Adrenal gland (tissue), 12 donors: ENCODE results near the gene UCN. TPM values are rescaled to one million over a fixed set of nuclear protein-coding genes. Genes with fewer than 3 reads are reported as not detected.
"Not testable (repeated sequence)": the region's sequence is repeated elsewhere in the genome, so short reads cannot be mapped to it uniquely, and the experiment has no call there.

ENCODE experiments used
- DNase-seq, 7 donors: peaks; one replicate each; pipeline ENCODE4 v3.0.0-alpha.2; 2019 to 2020
- H3K27ac ChIP-seq, 5 donors: fragments of 200-600 bp; sonication (generic) in 4 of 5; 1 replicate in 3 of 5; 2 replicates in 2 of 5; pipeline versions ENCODE4 v1.5.1 to v1.8.0; 2016 to 2020; ENCODE audit warnings: mild to moderate bottlenecking in 1 of 5
- H3K27me3 ChIP-seq: fragments of 200-600 bp; 2 replicates; pipeline ENCODE4 v1.8.0; 2021
- H3K36me3 ChIP-seq, 2 donors: fragments of 200-600 bp; replicated peaks in 1 of 2; 1 replicate in 1 of 2; 2 replicates in 1 of 2; pipeline versions ENCODE4 v1.5.1 to v1.8.0; 2018 to 2022
- H3K4me1 ChIP-seq, 2 donors: fragments of 200-600 bp; replicated peaks in 1 of 2; 1 replicate in 1 of 2; 2 replicates in 1 of 2; pipeline versions ENCODE4 v1.5.1 to v1.8.0; 2018 to 2021
- H3K4me3 ChIP-seq, 4 donors: fragments of 200-600 bp; sonication (generic) in 3 of 4; one replicate each; pipeline ENCODE4 v1.5.1; 2016 to 2018
- H3K9me3 ChIP-seq, 3 donors: fragments of 200-600 bp; sonication (generic) in 1 of 3; replicated peaks in 1 of 3; 1 replicate in 2 of 3; 2 replicates in 1 of 3; pipeline versions ENCODE4 v1.5.1 to v1.8.0; 2016 to 2021
- POLR2A ChIP-seq, 2 donors: fragments of 450-650 bp; IDR thresholded peaks; one replicate each; pipeline ENCODE4 v1.6.1; 2017; ENCODE audit warnings: antibody characterized with exemption in 2 of 2, mild to moderate bottlenecking in 2 of 2, moderate library complexity in 1 of 2
- WGBS, 4 donors: extraction: QIAGEN DNeasy Blood & Tissue Kit in 2 of 4; methylation state at CpG; one replicate each; pipeline versions ENCODE4 v1.1.5 to v1.1.7; 2013 to 2017; 5-methylcytosine and 5-hydroxymethylcytosine counted together
- intact Hi-C, 2 donors: fragments of 100-400 bp; cut with DNase I; formaldehyde crosslinking; loops; one replicate each; pipeline versions ENCODE4 v1.14.1 to v1.15.0; 2022 to 2023
- polyA plus RNA-seq, 3 donors: library from polyadenylated mRNA; stranded (reverse); fragments of 200-250 nt in 2 of 3; fragments of 350-450 nt in 1 of 3; fragmentation: Illumina TruSeq in 1 of 3; extraction: RNeasy Lipid Tissue Mini Kit (QIAGEN cat#74804) in 1 of 3; gene quantifications; one replicate each; pipeline ENCODE4 v1.2.3, GENCODE V29; 2013 to 2014
- total RNA-seq, 9 donors: library from RNA; depleted of rRNA in 4 of 9; stranded (reverse); fragments of >200 nt in 4 of 9; fragments of 120-200 nt in 1 of 9; fragmentation: NEBNext Ultra II Directional in 1 of 9; extraction: Animal tissue kit (Norgen Biotek cat#: 25700) in 1 of 9; gene quantifications; one replicate each; pipeline versions ENCODE4 v1.1.0 to v1.2.4, GENCODE V29; 2013 to 2023
- TF ChIP-seq, protein P1 (sequence below), 6 experiments: fragments of 450-650 bp in 4 of 6; fragments of 200-600 bp in 2 of 6; sonication (generic) in 1 of 6; IDR thresholded peaks; 1 replicate in 5 of 6; 2 replicates in 1 of 6; pipeline versions ENCODE4 v1.5.1 to v1.8.0; 2016 to 2021; ENCODE audit warnings: antibody characterized with exemption in 6 of 6, mild to moderate bottlenecking in 2 of 6, moderate library complexity in 1 of 6
- donor health status: healthy with polysubstance abuse.
- donor health status: Bipolar disorder and iron deficiency.
- donor health status: DM: yes; HTN: yes; CAD: no.
- donor health status: DM: no; HTN: no; CAD: no.
- donor health status: DM: no; HTN: no; CAD: no.
- donor health status: DM: yes; HTN: yes; CAD: no.

Gene UCN
- total and polyA plus RNA-seq, 12 donors = 0.42 to 14.9 (median 4.0) TPM

DNA sequence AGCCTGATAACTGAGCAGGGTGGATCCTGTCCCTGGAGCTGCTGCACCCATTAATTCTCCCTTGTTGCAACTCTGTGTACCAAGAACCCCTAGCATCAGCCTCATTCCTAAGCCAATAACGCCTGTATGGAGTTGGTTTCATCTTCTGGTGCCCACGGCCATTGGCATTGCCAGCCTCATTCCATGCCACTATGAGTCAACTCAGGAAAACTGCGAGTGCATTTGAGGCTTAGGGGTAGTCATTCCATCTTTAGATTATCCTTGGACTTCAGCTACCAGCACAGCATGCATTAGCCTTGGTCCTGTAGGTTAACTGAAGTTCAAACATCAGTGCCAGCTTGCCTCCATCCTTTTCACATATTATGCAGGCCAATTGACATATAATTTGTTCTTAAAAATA, 27.4 kb downstream of the UCN start:
- Histone ChIP-seq H3K36me3 (no peaks in the 10 kb centered on the region), H3K9me3 (no peaks in the 10 kb centered on the region), H3K27ac (no peak overlapping the region), H3K27me3 (no peaks in the 10 kb centered on the region), H3K4me3 (no peak overlapping the region), H3K4me1 (peaks cover 18 to 34% of the 10 kb centered on the region in 2 donors)
- TF ChIP-seq, protein P1, sequence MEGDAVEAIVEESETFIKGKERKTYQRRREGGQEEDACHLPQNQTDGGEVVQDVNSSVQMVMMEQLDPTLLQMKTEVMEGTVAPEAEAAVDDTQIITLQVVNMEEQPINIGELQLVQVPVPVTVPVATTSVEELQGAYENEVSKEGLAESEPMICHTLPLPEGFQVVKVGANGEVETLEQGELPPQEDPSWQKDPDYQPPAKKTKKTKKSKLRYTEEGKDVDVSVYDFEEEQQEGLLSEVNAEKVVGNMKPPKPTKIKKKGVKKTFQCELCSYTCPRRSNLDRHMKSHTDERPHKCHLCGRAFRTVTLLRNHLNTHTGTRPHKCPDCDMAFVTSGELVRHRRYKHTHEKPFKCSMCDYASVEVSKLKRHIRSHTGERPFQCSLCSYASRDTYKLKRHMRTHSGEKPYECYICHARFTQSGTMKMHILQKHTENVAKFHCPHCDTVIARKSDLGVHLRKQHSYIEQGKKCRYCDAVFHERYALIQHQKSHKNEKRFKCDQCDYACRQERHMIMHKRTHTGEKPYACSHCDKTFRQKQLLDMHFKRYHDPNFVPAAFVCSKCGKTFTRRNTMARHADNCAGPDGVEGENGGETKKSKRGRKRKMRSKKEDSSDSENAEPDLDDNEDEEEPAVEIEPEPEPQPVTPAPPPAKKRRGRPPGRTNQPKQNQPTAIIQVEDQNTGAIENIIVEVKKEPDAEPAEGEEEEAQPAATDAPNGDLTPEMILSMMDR (IDR thresholded peaks at IDR 0.05) = no peak
- no peak for TF ChIP-seq POLR2A (IDR thresholded peaks at IDR 0.05)
- WGBS, 4 donors = 68 to 83% (median 69%) methylated on average over 3 of the region's 3 CpGs
- DNase-seq = no peak
- intact Hi-C loops = no loop called here

DNA sequence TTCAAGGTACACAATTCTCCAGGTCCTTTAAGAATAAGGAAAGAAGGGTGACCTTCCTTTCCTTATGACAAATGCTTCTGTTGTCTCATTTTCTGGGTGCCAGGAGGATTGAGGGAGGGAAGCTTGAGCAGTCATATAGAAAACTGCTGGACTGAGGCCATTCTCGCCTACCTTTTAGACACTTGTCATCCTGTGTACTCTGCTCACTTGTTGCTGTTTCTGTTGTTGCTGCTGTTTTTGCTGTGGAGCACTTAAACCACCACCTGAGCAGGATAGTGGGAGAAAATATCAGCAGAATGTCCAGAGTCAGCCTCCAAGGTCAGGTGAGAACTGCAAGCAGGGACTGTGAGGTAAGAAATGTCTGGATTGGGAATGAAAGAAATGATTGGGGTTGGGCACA, 30.2 kb downstream of the UCN start:
- H3K27ac ChIP-seq = no peak overlapping the region
- intact Hi-C loops = loop anchor here (10.0 kb wide), 1 partner anchor 183 kb away; no protein-coding TSS in a partner anchor
- no peak for DNase-seq
- 45 to 83% (median 56%) methylated on average over 1 of the region's 1 CpG for WGBS, 4 donors
- H3K4me3 ChIP-seq = no peak overlapping the region
- H3K36me3 ChIP-seq = no peaks in the 10 kb centered on the region
- H3K4me1 ChIP-seq = peaks cover 15 to 40% of the 10 kb centered on the region in 2 donors
- H3K9me3 ChIP-seq = no peaks in the 10 kb centered on the region
- no peaks in the 10 kb centered on the region for H3K27me3 ChIP-seq
- TF ChIP-seq, protein P1 (IDR thresholded peaks at IDR 0.05) = no peak
- no peak for TF ChIP-seq POLR2A (IDR thresholded peaks at IDR 0.05)

DNA sequence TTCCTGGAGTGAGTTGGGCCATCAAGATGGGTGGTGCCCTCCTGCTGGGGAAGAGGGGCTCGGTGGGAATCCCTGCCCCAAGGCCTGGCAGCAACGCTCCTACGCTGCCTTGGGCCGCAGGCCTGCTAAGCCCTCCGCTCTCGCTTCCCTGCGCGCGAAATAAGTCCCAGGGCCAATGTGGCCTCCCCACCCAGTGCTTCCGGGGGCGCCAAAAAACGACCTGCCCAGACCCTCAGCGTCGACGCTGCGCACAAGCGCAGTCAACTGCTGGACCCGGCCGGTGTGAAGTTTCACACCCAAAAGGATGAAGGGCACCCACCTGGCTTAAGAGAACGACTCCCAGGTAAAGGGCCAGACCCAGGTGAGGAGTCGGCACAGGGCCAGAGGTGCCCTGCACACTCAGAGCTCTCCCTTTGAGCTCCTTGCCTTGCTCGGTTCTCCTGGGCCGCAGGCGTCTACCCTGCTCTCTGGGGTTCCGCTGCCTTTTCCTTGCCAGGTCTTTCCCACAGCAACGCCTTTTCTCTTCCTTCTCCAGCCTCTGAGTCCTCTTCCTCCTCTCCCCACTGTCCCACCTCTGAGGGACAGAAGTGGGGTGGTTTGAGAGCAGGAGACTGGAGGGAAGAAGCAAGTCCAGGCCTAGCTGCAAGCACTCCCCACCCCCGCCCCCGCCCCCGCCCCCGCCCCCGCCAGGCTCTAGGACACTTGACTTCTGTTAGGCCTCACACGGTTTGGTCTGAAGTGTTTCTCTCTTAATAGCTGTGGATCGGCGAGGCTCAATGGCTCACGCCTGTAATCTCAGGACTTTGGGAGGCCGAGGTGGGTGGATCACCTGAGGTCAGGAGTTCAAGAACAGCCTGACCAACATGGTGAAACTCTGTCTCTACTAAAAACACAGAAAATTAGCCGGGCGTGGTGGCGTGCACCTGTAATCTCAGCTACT, 32.8 kb downstream of the UCN start, which contains the start of gene DNAJC5G:
Gene DNAJC5G (plus strand): TSS at position 223 of the 940 bp plus-strand sequence. CDS start 1,296 bp downstream, outside the sequence.
- H3K27me3 ChIP-seq = no peaks in the 10 kb centered on the region
- H3K36me3 ChIP-seq = no peaks in the 10 kb centered on the region
- no peak for TF ChIP-seq POLR2A (IDR thresholded peaks at IDR 0.05)
- TF ChIP-seq, protein P1 (IDR thresholded peaks at IDR 0.05) = no peak
- intact Hi-C loops = loop anchor here (10.0 kb wide), 1 partner anchor 181 kb away; no protein-coding TSS in a partner anchor
- H3K4me3 ChIP-seq = no peak within 1 kb of the TSS
- peaks cover 10 to 29% of the 10 kb centered on the region in 2 donors for H3K4me1 ChIP-seq
- no peak for DNase-seq
- H3K9me3 ChIP-seq = no peaks in the 10 kb centered on the region
- H3K27ac ChIP-seq = peak within 1 kb of the TSS in 1 of 5 donors; percentile 71
- WGBS, 4 donors = 84 to 88% (median 87%) methylated on average over 24 to 39 of the region's 39 CpGs

DNA sequence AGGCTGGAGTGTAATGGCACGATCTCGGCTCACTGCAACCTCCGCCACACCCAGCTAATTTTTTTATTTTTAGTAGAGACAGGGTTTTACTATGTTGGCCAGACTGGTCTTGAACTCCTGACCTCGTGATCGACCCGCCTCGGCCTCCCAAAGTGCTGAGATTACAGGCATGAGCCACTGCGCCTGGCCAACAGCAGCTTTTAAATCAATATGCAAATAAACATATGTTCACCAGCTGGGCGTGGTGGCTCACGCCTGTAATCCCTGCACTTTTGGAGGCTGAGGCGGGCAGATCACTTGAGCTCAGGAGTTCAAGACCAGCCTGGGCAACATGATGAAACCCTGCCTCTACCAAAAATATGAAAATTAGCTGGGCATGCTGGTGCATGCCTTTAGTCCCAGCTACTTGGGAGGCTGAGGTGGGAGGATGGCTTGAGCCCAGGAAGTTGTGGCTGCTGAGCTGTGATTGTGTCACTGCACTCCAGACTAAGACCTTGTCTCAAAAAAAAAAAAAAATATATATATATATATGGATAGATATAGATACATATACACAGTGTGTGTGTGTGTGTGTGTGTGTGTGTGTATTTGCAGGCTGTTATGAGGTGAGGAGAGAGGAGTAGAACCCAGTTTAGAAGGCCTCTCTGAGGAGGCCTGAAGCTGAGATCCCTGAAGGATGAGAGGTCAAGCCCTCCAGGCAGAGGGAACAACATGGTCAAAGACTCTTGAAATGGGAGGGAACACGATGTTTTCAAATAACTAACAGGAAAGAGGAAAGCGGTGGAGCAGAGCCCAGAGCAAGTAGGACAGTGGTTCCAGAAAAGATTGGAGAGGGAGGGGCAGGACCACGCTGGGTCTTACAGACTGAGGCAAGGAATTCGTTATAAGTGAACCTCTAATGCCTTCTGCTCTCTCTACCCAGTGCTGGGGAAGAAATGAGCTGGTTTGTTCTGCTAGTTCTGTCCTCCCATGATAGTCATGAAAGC, 35.4 kb downstream of the UCN start:
- 75 to 88% (median 83%) methylated on average over 15 of the region's 15 CpGs for WGBS, 4 donors
- peaks cover 10 to 24% of the 10 kb centered on the region in 2 donors for H3K4me1 ChIP-seq
- not testable (repeated sequence) for H3K36me3 ChIP-seq, DNase-seq, H3K4me3 ChIP-seq, H3K27me3 ChIP-seq, H3K9me3 ChIP-seq
- peak overlapping the region in 2 of 5 donors; percentile 44 to 71 for H3K27ac ChIP-seq
- intact Hi-C loops = loop anchor here (10.0 kb wide), 1 partner anchor 178 kb away; no protein-coding TSS in a partner anchor
